ENCODE results near the gene HINT3.
"Not testable (repeated sequence)": the region's sequence is repeated elsewhere in the genome, so short reads cannot be mapped to it uniquely, and the experiment has no call there.

GRCh38 chr6:125912430-125912829 is 44.1 kb upstream of the HINT3 start:
- not testable (repeated sequence) for TF ChIP-seq EZH2 (IDR thresholded peaks at IDR 0.05; ENCODE audit: insufficient read depth, low read length); CTCF (IDR thresholded peaks at IDR 0.05; ENCODE audit: insufficient read depth, low read depth, low read length)

Data from astrocyte (in vitro differentiated cells and primary cell).